HG03196 (cell line): ENCODE data around the gene ZMYND8.
"Not testable (repeated sequence)": the region's sequence is repeated elsewhere in the genome, so short reads cannot be mapped to it uniquely, and the experiment has no call there.

ENCODE experiments used
- ATAC-seq: cut with Tn5 transposase; IDR thresholded peaks from one replicate; pipeline ENCODE4 v1.9.1; 2021; ENCODE audit not compliant: unreplicated experiment

The ZMYND8 gene

GRCh38 chr20:47269309-47270165, 87.0 kb downstream of the ZMYND8 start:
- no peak for ATAC-seq

GRCh38 chr20:47267621-47268020, 88.9 kb downstream of the ZMYND8 start:
- no peak for ATAC-seq

- ATAC-seq: no peak
These were observed 89.5 kb downstream of the ZMYND8 start for GRCh38 chr20:47266847-47267515.

- no peak for ATAC-seq
These were observed 90.5 kb downstream of the ZMYND8 start for GRCh38 chr20:47265984-47266383.

- ATAC-seq: no peak
These were observed 91.3 kb downstream of the ZMYND8 start for GRCh38 chr20:47265214-47265613.

GRCh38 chr20:47264137-47264769, 92.2 kb downstream of the ZMYND8 start:
- not testable (repeated sequence) for ATAC-seq

- ATAC-seq: no peak
These were observed 92.9 kb downstream of the ZMYND8 start for GRCh38 chr20:47263465-47264084.

GRCh38 chr20:47263080-47263464, 93.4 kb downstream of the ZMYND8 start:
- ATAC-seq: no peak

- ATAC-seq: peak; percentile 32
These were observed 94.0 kb downstream of the ZMYND8 start for GRCh38 chr20:47262365-47263013.

- ATAC-seq: peak; percentile 7
These were observed 94.5 kb downstream of the ZMYND8 start for GRCh38 chr20:47262008-47262364.

GRCh38 chr20:47261161-47261774, 95.2 kb downstream of the ZMYND8 start:
- ATAC-seq: not testable (repeated sequence)

- ATAC-seq: not testable (repeated sequence)
These were observed 95.9 kb downstream of the ZMYND8 start for GRCh38 chr20:47260540-47261126.

- ATAC-seq: peak; percentile 45
These were observed 97.5 kb downstream of the ZMYND8 start for GRCh38 chr20:47258745-47259695.

- ATAC-seq: no peak
These were observed 98.7 kb downstream of the ZMYND8 start for GRCh38 chr20:47257771-47258170.

GRCh38 chr20:47257256-47257655, 99.2 kb downstream of the ZMYND8 start:
- no peak for ATAC-seq

GRCh38 chr20:47256668-47257236, 99.7 kb downstream of the ZMYND8 start:
- ATAC-seq: no peak

- ATAC-seq: no peak
These were observed 102.6 kb downstream of the ZMYND8 start for GRCh38 chr20:47253872-47254271.

- no peak for ATAC-seq
These were observed 103.6 kb downstream of the ZMYND8 start for GRCh38 chr20:47252879-47253307.
